HepG2 (cell line): Measurements from ENCODE around the gene RNASE13. TPM values are rescaled to one million over a fixed set of nuclear protein-coding genes. Genes with fewer than 3 reads are reported as not detected.

Experiments
- ARNT2 ChIP-seq: sonication (generic); formaldehyde crosslinking; IDR thresholded peaks from 2 replicates; pipeline ENCODE4 v1.8.0; 2022; ENCODE audit warnings: mild to moderate bottlenecking, low read depth, missing genetic modification reagents, moderate library complexity
- FOXA3 ChIP-seq: IDR thresholded peaks from 2 replicates; pipeline ENCODE4 v1.6.1; 2016; ENCODE audit warnings: missing genetic modification reagents, missing compliant biosample characterization
- GABPA ChIP-seq, 2 experiments: IDR thresholded peaks; 2 replicates each; pipeline ENCODE4 v1.6.1; 2011 to 2016; ENCODE audit warnings: low read depth in 2 of 2, low read length in 1 of 2, missing biosample characterization in 1 of 2, missing genetic modification characterization in 1 of 2
- HDAC2 ChIP-seq: sonication (generic); formaldehyde crosslinking; IDR thresholded peaks from 2 replicates; pipeline ENCODE4 v1.4.0; 2020; ENCODE audit warnings: missing genetic modification reagents
- HES4 ChIP-seq: sonication (generic); formaldehyde crosslinking; IDR thresholded peaks from 2 replicates; pipeline ENCODE4 v1.9.0; 2021; ENCODE audit warnings: mild to moderate bottlenecking, missing genetic modification reagents, borderline replicate concordance
- HNF4G ChIP-seq, 2 experiments: sonication (generic) in 1 of 2; formaldehyde crosslinking in 1 of 2; IDR thresholded peaks; 2 replicates each; pipeline versions ENCODE4 v1.4.0 to v1.6.1; 2011 to 2020; ENCODE audit warnings: borderline replicate concordance in 2 of 2, low read depth in 2 of 2, mild to moderate bottlenecking in 2 of 2, low read length in 1 of 2, missing genetic modification reagents in 1 of 2, moderate library complexity in 1 of 2
- PITX1 ChIP-seq: sonication (generic); formaldehyde crosslinking; IDR thresholded peaks from 2 replicates; pipeline ENCODE4 v1.5.1; 2020; ENCODE audit warnings: mild to moderate bottlenecking, missing genetic modification reagents
- PPARG ChIP-seq: conservative IDR thresholded peaks from 2 replicates; pipeline ENCODE4 v1.6.1; 2016; ENCODE audit warnings: missing biosample characterization, missing genetic modification reagents
- REL ChIP-seq: sonication (generic); formaldehyde crosslinking; conservative IDR thresholded peaks from 2 replicates; pipeline ENCODE4 v1.8.0; 2022; ENCODE audit warnings: mild to moderate bottlenecking, missing genetic modification reagents, moderate library complexity
- THYN1 ChIP-seq: sonication (generic); formaldehyde crosslinking; IDR thresholded peaks from 2 replicates; pipeline ENCODE4 v1.8.1; 2023; ENCODE audit warnings: low read depth, mild to moderate bottlenecking, moderate library complexity, missing genetic modification reagents, borderline replicate concordance
- TRIM24 ChIP-seq: sonication (generic); formaldehyde crosslinking; IDR thresholded peaks from 2 replicates; pipeline ENCODE4 v1.8.0; 2022; ENCODE audit warnings: mild to moderate bottlenecking, missing genetic modification reagents
- ZNF354B ChIP-seq: sonication (generic); formaldehyde crosslinking; IDR thresholded peaks from 2 replicates; pipeline ENCODE4 v1.8.0; 2022; ENCODE audit warnings: mild to moderate bottlenecking, missing genetic modification reagents
- polyA plus RNA-seq, 8 experiments: library from polyadenylated mRNA; depleted of rRNA in 3 of 8; stranded (reverse) in 7 of 8; unstranded in 1 of 8; fragments of >200 nt; fragmentation: Illumina TruSeq in 4 of 8; extraction: Trizol in 4 of 8; gene quantifications; 2 replicates each; pipeline versions ENCODE4 v1.2.1 to v1.2.3, GENCODE V29; 2011 to 2016; ENCODE audit warnings: low read depth in 4 of 8, missing spikeins in 1 of 8, mixed read lengths in 1 of 8; ENCODE audit not compliant: insufficient read depth in 1 of 8
- total RNA-seq, 5 experiments: library from RNA; depleted of rRNA; stranded (reverse); fragments of >200 nt; fragmentation: Illumina TruSeq; extraction: Trizol; gene quantifications; 2 replicates each; pipeline ENCODE4 v1.2.3, GENCODE V29; 2016; ENCODE audit warnings: low read depth in 1 of 5
- TF ChIP-seq, protein P1 (sequence below): sonication (generic); formaldehyde crosslinking; IDR thresholded peaks from 2 replicates; pipeline ENCODE4 v1.8.0; 2022; ENCODE audit warnings: mild to moderate bottlenecking, missing genetic modification reagents; ENCODE audit not compliant: insufficient replicate concordance
- TF ChIP-seq, protein P2 (sequence below), 2 experiments: sonication (generic) in 1 of 2; formaldehyde crosslinking in 1 of 2; IDR thresholded peaks; 2 replicates each; pipeline versions ENCODE4 v1.6.1 to v1.9.0; 2014 to 2022; ENCODE audit warnings: antibody characterized with exemption in 1 of 2, borderline replicate concordance in 1 of 2, inconsistent platforms in 1 of 2, low read depth in 1 of 2, missing genetic modification reagents in 1 of 2
- TF ChIP-seq, protein P3 (sequence below): fragments of 450-650 bp; IDR thresholded peaks from 2 replicates; pipeline ENCODE4 v1.6.1; 2017
- TF ChIP-seq, protein P4 (sequence below): sonication (generic); formaldehyde crosslinking; IDR thresholded peaks from 2 replicates; pipeline ENCODE4 v1.4.0; 2020; ENCODE audit warnings: mild to moderate bottlenecking, missing genetic modification reagents

The RNASE13 gene
- total and polyA plus RNA-seq, 2 of the 13 experiments (the other 11 are each of a cell fraction or from before 2014, with no cell fraction given) = 1.0 TPM; not detected in 1

DNA sequence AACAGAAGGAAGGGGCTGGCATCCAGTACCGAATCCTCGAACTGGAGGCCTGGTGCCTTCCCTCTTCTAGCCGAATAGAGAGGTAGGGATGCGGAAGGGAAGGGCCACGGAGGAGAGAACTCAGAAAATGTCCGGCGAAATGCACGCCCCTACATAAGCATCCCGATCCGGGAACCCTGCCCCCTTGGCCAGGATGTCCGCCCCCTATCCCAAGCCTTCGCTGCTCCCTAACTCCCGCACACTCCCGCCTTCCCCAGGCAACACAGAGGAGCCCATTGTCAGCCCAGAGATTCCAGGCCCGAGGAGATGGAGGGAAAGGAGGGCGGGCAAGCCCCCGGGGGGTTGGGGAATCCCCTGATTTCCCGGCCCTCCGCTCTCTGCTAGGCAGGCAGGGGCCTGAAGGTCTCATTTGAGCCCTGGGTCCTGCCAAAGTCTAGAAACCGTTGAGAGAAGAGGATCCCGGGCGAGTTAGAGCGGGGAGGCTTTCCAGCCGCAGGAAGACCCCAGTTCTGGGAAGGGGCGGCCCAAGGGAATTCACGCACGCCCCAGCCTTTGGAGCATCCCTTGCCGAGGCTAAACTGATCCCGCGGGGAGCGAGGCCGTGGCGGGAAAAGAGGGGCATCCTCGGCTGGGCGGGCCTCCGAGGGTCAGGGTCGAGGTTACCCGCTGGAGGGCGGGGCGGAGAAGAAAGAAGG, 34.9 kb upstream of the RNASE13 start (continued):
- TF ChIP-seq REL (CRISPR knock-in tag) = no peak
- TF ChIP-seq, protein P1, sequence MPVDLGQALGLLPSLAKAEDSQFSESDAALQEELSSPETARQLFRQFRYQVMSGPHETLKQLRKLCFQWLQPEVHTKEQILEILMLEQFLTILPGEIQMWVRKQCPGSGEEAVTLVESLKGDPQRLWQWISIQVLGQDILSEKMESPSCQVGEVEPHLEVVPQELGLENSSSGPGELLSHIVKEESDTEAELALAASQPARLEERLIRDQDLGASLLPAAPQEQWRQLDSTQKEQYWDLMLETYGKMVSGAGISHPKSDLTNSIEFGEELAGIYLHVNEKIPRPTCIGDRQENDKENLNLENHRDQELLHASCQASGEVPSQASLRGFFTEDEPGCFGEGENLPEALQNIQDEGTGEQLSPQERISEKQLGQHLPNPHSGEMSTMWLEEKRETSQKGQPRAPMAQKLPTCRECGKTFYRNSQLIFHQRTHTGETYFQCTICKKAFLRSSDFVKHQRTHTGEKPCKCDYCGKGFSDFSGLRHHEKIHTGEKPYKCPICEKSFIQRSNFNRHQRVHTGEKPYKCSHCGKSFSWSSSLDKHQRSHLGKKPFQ = peak; percentile 2
- TF ChIP-seq HDAC2 (CRISPR knock-in tag) = no peak; the same call in 1 of the 2 replicates
- TF ChIP-seq TRIM24 (CRISPR knock-in tag) = no peak
- TF ChIP-seq HES4 (CRISPR knock-in tag) = no peak; the same call in 1 of the 2 replicates
- TF ChIP-seq FOXA3 = no peak
- TF ChIP-seq PITX1 (CRISPR knock-in tag) = no peak
- no peak; the same call in 1 of the 2 replicates for TF ChIP-seq ZNF354B (CRISPR knock-in tag)
- TF ChIP-seq PPARG (CRISPR knock-in tag) = no peak; the same call in 1 of the 2 replicates
- TF ChIP-seq ARNT2 (CRISPR knock-in tag) = no peak; the same call in 1 of the 2 replicates
- TF ChIP-seq THYN1 (CRISPR knock-in tag) = no peak
- TF ChIP-seq, protein P2, sequence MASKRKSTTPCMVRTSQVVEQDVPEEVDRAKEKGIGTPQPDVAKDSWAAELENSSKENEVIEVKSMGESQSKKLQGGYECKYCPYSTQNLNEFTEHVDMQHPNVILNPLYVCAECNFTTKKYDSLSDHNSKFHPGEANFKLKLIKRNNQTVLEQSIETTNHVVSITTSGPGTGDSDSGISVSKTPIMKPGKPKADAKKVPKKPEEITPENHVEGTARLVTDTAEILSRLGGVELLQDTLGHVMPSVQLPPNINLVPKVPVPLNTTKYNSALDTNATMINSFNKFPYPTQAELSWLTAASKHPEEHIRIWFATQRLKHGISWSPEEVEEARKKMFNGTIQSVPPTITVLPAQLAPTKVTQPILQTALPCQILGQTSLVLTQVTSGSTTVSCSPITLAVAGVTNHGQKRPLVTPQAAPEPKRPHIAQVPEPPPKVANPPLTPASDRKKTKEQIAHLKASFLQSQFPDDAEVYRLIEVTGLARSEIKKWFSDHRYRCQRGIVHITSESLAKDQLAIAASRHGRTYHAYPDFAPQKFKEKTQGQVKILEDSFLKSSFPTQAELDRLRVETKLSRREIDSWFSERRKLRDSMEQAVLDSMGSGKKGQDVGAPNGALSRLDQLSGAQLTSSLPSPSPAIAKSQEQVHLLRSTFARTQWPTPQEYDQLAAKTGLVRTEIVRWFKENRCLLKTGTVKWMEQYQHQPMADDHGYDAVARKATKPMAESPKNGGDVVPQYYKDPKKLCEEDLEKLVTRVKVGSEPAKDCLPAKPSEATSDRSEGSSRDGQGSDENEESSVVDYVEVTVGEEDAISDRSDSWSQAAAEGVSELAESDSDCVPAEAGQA (IDR thresholded peaks at IDR 0.05; ENCODE audit: low read depth) = no peak
- TF ChIP-seq, protein P2 (CRISPR knock-in tag; IDR thresholded peaks at IDR 0.05; ENCODE audit: borderline replicate concordance) = no peak
- TF ChIP-seq, protein P3, sequence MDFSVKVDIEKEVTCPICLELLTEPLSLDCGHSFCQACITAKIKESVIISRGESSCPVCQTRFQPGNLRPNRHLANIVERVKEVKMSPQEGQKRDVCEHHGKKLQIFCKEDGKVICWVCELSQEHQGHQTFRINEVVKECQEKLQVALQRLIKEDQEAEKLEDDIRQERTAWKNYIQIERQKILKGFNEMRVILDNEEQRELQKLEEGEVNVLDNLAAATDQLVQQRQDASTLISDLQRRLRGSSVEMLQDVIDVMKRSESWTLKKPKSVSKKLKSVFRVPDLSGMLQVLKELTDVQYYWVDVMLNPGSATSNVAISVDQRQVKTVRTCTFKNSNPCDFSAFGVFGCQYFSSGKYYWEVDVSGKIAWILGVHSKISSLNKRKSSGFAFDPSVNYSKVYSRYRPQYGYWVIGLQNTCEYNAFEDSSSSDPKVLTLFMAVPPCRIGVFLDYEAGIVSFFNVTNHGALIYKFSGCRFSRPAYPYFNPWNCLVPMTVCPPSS = no peak
- TF ChIP-seq, protein P4, sequence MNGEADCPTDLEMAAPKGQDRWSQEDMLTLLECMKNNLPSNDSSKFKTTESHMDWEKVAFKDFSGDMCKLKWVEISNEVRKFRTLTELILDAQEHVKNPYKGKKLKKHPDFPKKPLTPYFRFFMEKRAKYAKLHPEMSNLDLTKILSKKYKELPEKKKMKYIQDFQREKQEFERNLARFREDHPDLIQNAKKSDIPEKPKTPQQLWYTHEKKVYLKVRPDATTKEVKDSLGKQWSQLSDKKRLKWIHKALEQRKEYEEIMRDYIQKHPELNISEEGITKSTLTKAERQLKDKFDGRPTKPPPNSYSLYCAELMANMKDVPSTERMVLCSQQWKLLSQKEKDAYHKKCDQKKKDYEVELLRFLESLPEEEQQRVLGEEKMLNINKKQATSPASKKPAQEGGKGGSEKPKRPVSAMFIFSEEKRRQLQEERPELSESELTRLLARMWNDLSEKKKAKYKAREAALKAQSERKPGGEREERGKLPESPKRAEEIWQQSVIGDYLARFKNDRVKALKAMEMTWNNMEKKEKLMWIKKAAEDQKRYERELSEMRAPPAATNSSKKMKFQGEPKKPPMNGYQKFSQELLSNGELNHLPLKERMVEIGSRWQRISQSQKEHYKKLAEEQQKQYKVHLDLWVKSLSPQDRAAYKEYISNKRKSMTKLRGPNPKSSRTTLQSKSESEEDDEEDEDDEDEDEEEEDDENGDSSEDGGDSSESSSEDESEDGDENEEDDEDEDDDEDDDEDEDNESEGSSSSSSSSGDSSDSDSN (CRISPR knock-in tag) = peak; percentile 43; the same call in 1 of the 2 replicates
- no peak for TF ChIP-seq GABPA (IDR thresholded peaks at IDR 0.05; ENCODE audit: low read depth, low read length)
- TF ChIP-seq GABPA (CRISPR knock-in tag; IDR thresholded peaks at IDR 0.05; ENCODE audit: low read depth) = no peak
- TF ChIP-seq HNF4G (IDR thresholded peaks at IDR 0.05; ENCODE audit: borderline replicate concordance, low read depth, low read length) = no peak
- TF ChIP-seq HNF4G (CRISPR knock-in tag; IDR thresholded peaks at IDR 0.05; ENCODE audit: borderline replicate concordance, low read depth) = no peak
